Thoracic aorta (tissue), 2 donors: ENCODE results near the gene MAML2. TPM values are rescaled to one million over a fixed set of nuclear protein-coding genes. Genes with fewer than 3 reads are reported as not detected.

Experiments
- ATAC-seq: fragments of 150-250 bp; one replicate; pipeline ENCODE4 v1.8.0; 2017; ENCODE audit warnings: low read depth; ENCODE audit not compliant: insufficient number of reproducible peaks, low FRiP score
- DNase-seq: peaks from one replicate; pipeline ENCODE4 v3.0.0-alpha.2; 2020; ENCODE audit warnings: low spot score
- H3K27ac ChIP-seq, 2 donors: fragments of 200-600 bp; sonication (generic); 1 replicate in 1 of 2; 2 replicates in 1 of 2; pipeline ENCODE4 v1.5.1; 2016; ENCODE audit warnings: mild to moderate bottlenecking in 2 of 2, moderate library complexity in 2 of 2
- H3K27me3 ChIP-seq: fragments of 200-600 bp; sonication (generic); replicated peaks from 2 replicates; pipeline ENCODE4 v1.6.0; 2016; ENCODE audit warnings: mild to moderate bottlenecking; ENCODE audit not compliant: insufficient read depth
- H3K36me3 ChIP-seq: fragments of 200-600 bp; sonication (generic); one replicate; pipeline ENCODE4 v1.5.1; 2016
- H3K4me1 ChIP-seq, 2 donors: fragments of 200-600 bp; sonication (generic); 1 replicate in 1 of 2; 2 replicates in 1 of 2; pipeline versions ENCODE4 v1.5.1 to v1.6.0; 2016; ENCODE audit warnings: low read depth in 2 of 2, mild to moderate bottlenecking in 1 of 2; ENCODE audit not compliant: control insufficient read depth in 1 of 2
- H3K4me3 ChIP-seq: fragments of 200-600 bp; sonication (generic); 2 replicates; pipeline ENCODE4 v1.5.1; 2016; ENCODE audit warnings: mild to moderate bottlenecking
- H3K9me3 ChIP-seq: fragments of 200-600 bp; sonication (generic); 2 replicates; pipeline ENCODE4 v1.5.1; 2016
- CTCF ChIP-seq: fragments of 200-600 bp; sonication (generic); IDR thresholded peaks from one replicate; pipeline ENCODE4 v1.5.1; 2019; ENCODE audit warnings: antibody characterized with exemption
- total RNA-seq, 2 donors: library from RNA; depleted of rRNA; stranded (reverse); fragments of >200 nt; gene quantifications; one replicate each; pipeline versions ENCODE4 v1.1.0 to v1.2.3, GENCODE V29; 2016

Gene MAML2
- total RNA-seq, 2 donors from 2014 or later: 23.4 to 29.6 TPM

GRCh38 chr11:96107143-96107824, 235.7 kb downstream of the MAML2 start:
- Histone ChIP-seq H3K4me3 (no peak overlapping the region), H3K27me3 (no peaks in the 10 kb centered on the region), H3K27ac (no peak overlapping the region), H3K4me1 (peaks cover 6 to 37% of the 10 kb centered on the region in 2 donors), H3K9me3 (no peaks in the 10 kb centered on the region), H3K36me3 (no peaks in the 10 kb centered on the region)
- TF ChIP-seq CTCF: no peak
- no peak for ATAC-seq
- DNase-seq: no peak

GRCh38 chr11:96106645-96107044, 236.3 kb downstream of the MAML2 start:
- H3K4me1 ChIP-seq: peaks cover 6 to 34% of the 10 kb centered on the region in 2 donors
- H3K4me3 ChIP-seq: no peak overlapping the region
- H3K27ac ChIP-seq: no peak overlapping the region
- ATAC-seq (no peak), DNase-seq (no peak)
- no peaks in the 10 kb centered on the region for H3K9me3 ChIP-seq
- TF ChIP-seq CTCF: no peak
- H3K36me3 ChIP-seq: no peaks in the 10 kb centered on the region
- no peaks in the 10 kb centered on the region for H3K27me3 ChIP-seq

GRCh38 chr11:96105944-96106343, 237.1 kb downstream of the MAML2 start:
- no peaks in the 10 kb centered on the region for H3K9me3 ChIP-seq
- DNase-seq: no peak

GRCh38 chr11:96105197-96105895, 237.6 kb downstream of the MAML2 start:
- no peaks in the 10 kb centered on the region for H3K36me3 ChIP-seq
- no peak for DNase-seq
- ATAC-seq: no peak
- H3K9me3 ChIP-seq: no peaks in the 10 kb centered on the region
- no peak for TF ChIP-seq CTCF
- H3K4me3 ChIP-seq: no peak overlapping the region
- no peak overlapping the region for H3K27ac ChIP-seq
- no peaks in the 10 kb centered on the region for H3K27me3 ChIP-seq
- H3K4me1 ChIP-seq: peaks cover 6 to 38% of the 10 kb centered on the region in 2 donors

More at GRCh38 chr11:96105944-96106343, 237.1 kb downstream of the MAML2 start:
- H3K36me3 ChIP-seq: no peaks in the 10 kb centered on the region
- no peak for ATAC-seq
- peaks cover 6 to 37% of the 10 kb centered on the region in 2 donors for H3K4me1 ChIP-seq
- TF ChIP-seq CTCF: no peak
- H3K27ac ChIP-seq: no peak overlapping the region
- H3K4me3 ChIP-seq: no peak overlapping the region
- H3K27me3 ChIP-seq: no peaks in the 10 kb centered on the region

GRCh38 chr11:96104496-96104895, 238.5 kb downstream of the MAML2 start:
- Histone ChIP-seq H3K9me3 (no peaks in the 10 kb centered on the region), H3K27me3 (no peaks in the 10 kb centered on the region), H3K4me1 (peaks cover 6 to 38% of the 10 kb centered on the region in 2 donors), H3K27ac (no peak overlapping the region), H3K36me3 (no peaks in the 10 kb centered on the region), H3K4me3 (no peak overlapping the region)
- no peak for ATAC-seq
- no peak for DNase-seq
- no peak for TF ChIP-seq CTCF
